A204.1 (cell line): ENCODE results near the gene MARCHF9.

Experiments
- FAIRE-seq: peaks from 2 replicates; lab custom pipeline; 2012; peaks lifted over from hg19 to GRCh38; lab: Jason Lieb, UNC

Gene MARCHF9

DNA sequence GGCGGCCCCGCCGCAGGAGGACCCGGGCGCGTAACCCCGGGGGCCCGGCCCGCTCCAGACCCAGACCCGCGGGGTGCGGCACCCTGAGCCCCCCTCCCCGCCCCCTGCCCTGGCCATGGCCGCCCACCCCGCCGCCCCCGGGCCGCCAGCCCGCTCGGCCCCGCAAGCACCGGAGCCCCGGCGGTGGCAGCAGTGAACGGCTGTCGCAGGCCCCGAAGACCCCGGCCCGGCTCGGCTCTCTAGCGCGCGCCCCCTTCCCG, 221 bp downstream of the MARCHF9 start:
- no peak for FAIRE-seq

DNA sequence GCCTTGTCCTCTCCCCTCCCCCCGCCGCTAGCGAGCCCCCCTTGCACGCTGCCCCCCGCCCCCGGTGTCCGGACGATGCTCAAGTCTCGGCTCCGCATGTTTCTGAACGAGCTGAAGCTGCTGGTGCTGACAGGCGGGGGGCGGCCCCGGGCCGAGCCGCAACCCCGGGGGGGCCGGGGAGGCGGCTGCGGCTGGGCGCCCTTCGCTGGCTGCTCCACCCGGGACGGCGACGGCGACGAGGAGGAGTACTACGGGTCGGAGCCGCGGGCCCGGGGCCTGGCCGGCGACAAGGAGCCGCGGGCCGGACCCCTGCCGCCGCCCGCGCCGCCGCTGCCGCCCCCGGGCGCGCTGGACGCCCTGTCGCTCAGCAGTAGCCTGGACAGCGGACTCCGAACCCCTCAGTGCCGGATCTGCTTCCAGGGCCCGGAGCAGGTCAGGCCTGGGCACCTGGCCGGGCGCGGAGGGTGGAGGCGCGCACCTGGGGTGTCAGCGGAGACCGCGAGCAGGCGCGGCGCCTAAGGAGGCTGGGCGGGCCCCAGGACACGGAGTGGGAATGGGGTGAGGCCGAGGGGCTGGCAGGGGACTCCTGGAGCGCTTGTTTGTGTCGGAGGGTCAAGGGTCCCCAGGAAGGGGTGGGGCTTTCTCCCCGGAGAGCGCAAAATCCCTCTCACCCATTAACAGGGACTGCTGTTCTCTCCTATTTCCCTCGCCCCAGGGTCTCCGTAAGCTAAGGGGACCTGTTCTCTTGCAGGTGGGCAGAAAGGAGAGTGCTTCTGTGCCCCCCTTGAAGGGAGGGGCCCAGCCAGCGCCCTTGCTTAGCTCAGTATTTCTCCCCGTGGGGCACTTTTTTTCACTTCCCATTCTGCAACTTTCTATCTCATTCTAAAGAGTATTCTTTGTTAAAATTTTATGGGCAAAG, 810 bp downstream of the MARCHF9 start:
- FAIRE-seq, result no peak

DNA sequence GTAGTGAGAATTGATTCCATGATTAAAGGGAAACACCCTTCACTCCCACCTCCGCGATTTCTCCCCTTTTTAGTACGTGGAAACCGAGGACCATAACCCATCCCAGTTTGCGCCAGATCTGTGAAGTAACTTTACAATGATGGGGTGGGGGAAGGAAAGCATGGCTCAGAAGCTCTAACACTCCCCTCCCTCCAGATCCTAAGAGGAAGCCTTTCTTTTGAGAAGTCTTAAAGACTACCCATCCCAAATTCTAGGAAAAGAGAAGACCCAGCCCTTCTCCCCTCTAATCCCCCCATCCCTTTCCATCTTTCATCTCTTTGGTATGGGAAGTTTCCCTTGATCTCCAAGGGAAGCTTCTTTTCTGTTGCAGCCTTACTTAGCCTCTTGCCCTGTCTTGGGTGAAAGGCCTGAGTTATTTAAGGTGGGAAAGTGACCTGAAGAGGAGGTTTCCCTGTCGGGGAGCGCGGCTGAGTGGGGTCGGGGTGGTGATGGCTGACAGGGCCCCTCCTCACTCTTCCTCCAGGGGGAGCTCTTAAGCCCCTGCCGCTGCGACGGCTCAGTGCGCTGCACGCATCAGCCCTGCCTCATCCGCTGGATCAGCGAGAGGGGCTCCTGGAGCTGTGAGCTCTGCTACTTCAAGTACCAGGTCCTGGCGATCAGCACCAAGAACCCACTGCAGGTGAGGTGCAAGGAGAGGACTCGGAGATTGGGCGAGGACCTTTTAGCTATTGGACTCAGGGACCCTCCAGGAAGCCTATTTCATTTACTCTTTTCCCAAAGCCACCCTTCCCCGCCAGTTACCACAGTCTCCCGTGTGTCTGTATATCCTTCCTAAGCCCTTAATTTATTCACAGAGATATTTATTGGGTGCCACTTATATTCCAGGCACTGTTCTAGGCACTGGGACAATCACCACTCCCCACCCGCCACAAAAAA, 1.8 kb downstream of the MARCHF9 start:
- no peak for FAIRE-seq

DNA sequence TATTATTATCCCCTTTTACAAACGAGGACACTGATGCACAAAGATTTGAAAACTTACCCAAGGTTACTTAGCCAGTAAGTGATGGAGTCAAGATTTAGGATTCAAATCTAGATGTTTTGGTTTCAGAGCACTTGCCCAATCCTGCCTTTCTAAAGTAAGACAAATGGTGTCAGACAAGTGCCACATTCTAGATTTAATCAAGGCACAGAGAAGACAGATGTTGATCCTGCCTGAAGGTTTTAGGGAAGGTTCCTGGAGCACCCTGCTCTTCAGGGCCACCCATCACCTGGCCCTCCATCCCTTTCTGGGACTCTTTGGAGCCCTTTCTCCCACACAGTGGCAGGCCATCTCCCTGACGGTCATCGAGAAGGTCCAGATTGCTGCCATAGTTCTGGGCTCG, 2.9 kb downstream of the MARCHF9 start:
- no peak for FAIRE-seq

DNA sequence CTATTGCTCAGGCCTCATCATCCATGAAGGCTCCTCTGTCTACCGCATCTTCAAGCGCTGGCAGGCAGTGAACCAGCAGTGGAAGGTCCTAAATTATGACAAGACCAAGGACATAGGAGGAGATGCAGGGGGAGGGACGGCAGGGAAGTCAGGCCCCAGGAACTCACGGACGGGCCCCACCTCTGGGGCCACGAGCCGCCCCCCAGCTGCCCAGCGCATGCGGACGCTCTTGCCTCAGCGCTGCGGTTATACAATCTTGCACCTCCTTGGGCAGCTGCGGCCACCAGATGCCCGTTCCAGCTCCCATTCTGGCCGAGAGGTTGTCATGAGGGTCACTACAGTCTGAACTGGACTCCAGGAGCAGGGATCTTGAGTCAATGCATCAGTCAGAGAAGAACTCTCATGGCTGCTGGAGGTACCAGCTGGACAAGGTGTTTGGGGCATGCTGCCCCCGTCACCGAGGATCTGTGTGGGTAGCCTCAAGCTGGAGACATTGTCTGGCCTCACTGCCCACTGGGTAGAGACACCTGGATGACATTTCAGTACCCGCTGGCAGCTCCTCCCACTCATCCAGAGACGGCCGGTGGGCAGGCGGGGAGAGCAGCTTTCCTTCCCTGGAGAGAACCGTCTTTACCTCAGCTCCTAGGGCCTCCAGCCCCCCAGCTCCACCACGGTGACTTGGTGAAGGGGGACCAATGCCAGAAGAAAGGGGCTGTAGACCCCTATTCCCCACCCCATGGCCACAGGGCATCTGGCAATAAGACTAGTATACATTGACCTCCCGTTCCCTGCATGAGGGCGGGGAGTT, 3.9 kb downstream of the MARCHF9 start:
- no peak for FAIRE-seq

DNA sequence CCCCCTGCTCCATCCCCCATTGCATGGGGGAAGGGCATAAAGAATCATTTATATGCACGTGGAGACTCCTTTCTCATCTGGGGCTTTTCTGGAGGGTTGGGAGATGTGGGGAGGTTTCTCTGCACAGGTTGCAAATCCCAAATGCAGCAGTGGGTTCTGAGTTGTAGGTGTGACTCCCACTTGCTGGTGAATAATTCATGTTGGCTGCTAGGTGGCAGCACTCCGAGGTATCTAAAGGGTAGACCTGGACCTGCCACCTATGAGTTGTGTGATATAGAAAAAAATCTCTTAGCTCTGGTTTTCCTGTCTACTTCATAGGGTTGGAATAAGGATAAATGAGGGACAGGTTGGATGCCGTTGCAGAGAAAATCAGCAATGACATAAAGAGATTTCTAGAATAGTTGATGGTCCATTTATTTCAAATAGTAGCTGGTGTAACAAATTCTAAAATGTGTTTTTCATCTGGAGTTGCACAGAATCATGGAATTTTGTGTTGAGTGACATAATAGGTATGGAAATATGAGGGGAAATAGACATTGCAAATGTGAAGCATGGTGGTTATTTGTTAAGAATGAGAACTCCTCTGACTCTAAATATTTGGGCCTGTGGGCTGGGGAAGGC, 4.6 kb downstream of the MARCHF9 start:
- FAIRE-seq, result no peak

DNA sequence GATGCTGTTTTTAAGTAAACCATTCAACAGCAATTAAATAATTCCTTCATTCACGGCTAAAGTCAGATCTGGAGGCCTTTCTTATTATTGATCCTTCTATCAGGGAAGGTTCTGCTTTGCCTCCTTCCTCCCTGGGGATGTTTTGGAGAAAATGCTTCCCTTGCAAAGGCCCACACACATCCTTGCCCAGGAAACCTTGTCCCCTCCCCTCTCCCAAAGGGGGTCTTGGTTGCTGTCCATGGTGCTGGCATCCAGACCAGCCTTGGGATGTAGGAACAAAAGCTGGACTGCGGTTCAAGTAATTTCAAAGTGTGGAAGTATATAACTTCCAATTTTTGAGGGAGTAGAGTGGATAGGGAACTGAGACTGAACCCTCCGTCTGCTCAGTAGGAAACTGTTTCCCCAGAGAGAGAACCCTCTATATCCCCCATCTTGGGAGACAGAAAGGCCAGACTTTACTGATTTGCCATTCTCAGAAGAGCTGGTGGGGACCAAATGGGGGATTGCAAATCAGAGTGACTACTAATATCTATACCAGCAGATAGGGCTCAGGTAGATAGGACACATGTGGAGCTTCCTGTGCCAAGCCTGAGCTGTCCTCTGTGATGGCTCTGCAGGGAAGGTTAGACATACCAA, 5.6 kb downstream of the MARCHF9 start:
- no peak for FAIRE-seq

DNA sequence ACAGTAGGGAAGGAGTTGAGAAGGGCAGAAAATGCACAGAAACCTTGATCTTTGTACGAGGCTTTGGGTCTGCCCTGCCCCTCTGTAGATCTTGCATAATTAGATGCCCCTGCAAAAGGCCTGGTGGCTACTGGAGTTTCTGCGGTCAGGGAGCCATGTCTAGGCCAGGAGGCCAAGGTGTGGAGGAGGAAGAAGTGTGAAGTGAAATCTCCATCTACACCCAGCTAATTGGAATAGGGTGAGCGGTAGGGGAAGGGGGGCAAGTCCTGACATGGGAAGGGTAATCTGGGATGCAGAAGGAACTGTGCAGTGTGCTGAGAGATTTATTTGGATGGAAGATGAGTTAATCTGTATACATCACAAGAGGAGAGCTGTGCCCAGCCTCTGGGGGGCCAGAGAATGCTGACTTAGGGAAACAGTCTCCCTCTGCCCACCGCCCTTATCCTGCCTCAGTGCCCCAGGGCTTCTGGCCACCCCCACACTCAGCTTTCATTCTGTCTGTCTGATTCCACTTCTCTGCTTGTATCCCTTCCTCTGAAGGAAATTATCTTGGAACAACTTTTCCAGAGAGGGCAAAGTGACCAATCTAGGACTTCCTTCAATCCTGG, 6.6 kb downstream of the MARCHF9 start:
- FAIRE-seq, result no peak

DNA sequence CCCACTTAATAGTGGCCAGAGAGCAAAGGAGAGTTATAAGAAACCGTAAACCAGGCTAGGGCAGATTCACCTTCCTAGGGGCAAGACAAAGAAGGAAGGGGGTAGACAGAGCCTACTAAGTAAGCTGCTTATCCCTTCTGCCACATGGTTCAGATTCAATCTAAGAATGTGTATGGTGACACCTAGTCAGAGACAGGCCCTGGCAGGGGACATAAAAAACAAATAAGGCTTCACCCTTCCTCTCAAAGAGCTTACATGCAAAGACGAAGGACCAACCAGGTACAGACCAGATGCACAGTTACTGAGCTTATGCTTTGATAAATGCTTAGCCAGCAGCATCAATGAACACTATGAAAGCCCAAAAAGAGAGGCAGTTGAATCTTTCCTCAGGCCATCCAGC, 7.6 kb downstream of the MARCHF9 start:
- no peak for FAIRE-seq

DNA sequence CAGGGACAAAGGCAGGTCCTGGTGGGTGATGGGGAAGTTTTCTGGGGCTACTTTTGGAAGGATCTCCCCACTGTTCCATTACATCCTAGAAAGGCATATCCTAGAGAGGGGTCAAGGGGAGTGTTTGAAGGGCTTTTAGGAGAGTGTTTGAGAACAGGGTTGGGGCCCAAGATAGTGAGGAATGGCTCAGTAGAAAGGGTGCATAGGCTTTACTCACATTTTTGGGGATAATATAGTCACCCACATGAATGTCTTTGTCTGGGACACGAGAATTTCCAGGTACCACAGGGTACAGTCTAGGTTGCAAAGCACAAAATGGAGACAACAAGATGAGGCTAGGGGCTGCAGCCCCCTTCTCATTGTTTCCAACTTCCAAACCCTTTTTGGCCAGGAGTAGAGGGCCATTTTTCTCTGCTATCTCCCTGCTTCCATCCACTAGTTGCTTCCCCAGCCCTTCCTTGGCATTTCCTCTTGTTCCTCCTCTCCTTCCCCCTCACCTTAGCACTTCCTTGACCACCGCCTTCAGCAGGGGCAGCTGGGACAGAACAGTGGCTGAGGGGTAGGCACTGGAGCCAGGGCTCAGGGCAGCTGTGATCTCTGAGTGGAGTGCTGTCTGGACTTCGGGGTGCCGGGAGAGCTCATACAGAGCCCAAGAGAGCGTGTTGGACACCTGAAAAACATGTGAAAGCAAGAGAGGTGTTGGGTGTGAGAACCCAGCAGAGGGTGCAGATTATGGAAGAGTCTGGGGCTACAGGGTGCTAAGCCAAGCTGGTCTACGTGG, 9.2 kb downstream of the MARCHF9 start:
- no peak for FAIRE-seq

DNA sequence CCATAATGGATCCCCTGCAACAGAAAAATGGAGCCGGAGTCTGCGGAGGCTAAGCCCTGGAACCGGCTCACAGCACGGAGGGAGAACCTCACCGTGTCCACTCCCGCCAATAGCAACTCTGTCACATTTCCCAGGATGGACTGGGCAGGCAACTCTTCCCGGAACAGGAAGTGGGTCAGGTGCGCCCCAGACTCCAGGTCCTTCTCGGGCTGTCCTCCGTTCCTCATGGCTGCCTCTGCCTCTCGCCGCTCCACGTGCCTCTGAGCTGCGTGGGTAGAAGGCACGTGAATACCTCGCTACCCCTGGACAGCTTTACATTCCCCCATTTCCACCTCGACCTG, 9.7 kb downstream of the MARCHF9 start:
- no peak for FAIRE-seq

DNA sequence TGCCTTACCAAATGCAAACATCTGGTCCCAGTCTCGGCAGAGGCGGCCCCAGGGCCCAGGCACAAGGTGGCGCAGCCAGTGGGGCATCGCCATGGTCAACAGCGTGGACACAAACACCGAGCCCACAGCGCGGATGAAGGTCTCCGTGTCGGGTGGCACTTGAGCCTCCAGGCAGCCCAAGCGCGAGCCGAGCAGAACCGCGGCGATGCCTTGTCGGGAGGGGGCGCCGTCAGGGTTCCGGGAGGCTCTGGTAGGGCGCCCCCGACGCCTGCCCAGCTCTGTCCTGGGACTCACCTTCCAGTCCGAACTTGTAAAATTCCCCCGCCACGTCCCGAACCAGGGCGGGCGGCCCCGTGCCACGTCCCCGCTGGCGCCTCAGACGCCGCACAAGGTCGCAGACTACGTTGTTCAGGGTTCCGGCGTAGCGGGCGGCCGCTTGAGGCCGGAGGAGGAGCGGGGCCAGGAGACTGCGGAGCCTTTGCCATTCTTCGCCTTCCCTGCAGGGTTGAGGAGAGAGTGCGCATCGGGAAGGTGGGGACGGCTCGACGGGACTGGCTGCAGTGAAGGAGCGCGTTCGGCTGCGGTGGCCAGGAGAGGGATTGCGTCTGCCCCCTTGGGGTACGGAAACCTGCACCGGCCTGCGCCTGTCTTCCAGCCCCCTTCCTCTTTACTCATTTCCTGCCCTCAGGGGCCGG, 10.2 kb downstream of the MARCHF9 start:
- no peak for FAIRE-seq

DNA sequence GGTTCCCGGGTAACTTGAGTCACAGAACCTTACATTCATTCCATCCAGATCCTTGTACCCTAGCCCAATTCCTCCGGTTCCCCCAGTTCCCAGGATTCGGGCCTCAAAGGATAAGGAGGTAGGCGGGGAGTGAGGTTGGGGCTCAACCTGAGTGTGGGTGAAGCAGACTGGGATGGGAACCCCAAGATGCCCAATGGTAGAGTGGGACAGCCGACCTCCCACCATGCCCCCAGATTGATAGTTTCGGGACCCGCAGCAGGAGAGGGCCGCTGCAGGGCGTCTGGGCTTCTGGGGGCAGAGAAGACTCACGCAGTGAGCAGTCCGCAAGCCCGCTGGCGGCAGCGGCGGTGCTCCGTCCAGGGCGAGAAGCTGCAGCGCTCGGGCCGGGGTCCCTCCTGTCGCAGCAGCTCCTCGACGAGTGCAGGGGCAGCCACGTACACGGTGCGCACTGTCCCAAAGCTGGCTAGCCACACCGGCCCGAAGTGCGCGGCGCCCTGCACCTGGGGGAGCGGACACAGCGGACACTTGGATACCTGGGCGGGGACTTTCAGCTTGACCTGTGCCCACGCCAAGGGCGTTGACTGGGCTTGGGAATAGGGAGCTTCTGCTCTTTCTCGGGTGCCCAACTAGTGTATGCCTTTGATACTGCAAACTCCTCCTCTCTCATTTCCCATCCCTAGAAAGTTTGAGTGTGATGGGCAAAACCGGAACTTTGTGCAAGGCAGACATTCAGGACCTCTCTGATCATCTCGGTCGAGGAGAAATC, 11.0 kb downstream of the MARCHF9 start:
- FAIRE-seq, result no peak

DNA sequence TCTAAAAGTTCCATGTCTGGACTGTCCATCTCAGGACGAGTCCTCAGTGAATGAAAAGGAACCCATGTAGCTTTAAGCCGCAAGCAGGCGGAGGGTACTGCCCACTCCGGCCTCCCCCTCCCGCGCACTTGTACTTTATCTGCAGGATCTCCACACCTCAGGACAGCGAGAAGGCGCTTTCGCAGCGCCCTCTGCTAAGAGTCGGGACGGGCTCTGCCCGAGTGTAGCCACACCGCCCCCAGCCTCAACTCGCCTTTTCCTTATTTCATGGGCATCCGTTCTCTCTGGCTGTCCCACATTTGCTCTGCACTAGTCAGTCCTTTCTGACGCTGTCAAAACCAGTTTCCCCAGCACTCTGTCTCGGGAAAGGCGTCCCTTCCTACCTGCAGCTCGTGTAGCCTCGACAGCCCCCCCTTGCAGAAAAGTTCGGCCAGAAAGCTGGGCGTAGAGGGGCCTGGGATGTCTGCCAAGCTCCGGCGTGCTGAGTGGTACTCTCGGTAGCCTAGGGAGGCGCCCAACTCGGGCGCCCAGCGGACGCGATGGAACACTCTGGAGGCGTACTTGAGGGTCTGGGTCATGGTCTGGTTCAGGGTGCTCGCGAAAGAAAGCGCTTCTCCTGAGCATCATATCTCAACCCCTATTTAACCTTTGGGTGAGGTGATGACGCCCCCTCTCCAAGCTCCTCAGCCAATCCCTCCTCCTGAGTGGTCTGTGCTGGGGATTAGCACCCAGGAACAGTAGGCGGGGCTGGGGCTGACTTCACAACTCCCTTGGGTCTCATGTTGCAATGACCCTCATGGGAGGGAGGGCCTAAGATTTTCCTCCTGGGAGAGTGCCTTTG, 11.8 kb downstream of the MARCHF9 start, which contains the start of gene CYP27B1:
TSS of gene CYP27B1 (minus strand) at position 615 of the 841 bp plus-strand sequence. CDS start at position 578, 37 bp downstream.
- FAIRE-seq, result no peak

DNA sequence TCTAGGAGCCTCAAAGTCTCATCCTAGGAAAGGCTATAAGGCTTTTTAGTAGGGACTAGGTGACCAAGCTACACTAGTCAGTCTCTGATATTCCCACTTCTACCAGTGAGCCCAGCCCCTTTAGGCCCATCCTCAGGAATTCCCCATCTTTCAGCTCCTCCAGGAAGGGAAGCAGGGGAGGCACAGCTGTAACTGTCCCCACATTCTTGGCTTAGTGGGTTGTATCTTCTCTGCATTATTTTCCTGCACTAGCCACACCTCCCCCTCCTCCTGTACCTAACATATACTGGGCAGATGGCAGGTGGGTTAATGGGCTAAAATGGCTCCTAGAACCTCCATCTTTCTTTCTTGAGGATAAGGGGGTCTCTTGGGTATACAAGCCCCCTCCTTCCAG, 12.4 kb downstream of the MARCHF9 start:
- FAIRE-seq, result no peak

DNA sequence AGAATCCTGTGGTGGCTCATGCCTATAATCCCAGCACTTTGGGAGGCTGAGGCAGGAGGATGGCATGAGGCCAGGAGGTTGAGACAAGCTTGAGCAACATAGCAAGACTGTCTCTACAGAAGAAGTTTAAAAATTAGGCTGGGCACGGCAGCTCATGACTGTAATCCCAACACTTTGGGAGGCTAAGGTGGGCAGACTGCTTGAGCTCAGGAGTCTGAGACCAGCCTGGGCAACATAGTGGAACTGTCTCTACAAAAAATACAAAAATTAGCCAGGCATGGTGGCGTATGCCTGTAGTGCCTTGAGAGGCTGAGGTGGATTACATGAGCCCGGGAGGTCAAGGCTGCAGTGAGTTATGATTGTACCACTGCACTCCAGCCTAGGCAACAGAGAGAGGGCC, 13.0 kb downstream of the MARCHF9 start:
- FAIRE-seq, result no peak

DNA sequence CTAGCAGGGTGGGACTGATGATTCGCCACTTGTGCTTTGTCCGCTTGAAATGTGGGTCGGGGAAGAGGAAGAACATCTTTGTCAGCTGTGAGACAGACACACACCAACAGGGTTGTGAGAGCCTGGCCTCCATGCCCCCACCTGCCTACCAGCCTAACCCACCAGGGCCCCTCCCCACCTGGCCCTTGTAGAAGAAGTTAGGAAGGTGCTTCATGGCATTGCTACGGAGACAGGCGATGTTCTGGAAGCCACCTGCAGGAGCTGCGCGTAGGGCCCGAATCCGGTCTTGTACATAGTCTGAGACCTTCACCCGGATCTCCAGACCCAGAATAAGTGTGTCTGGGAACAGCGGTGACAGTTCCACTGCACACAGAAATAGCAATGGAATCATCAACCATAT, 14.7 kb downstream of the MARCHF9 start:
- FAIRE-seq, result no peak

DNA sequence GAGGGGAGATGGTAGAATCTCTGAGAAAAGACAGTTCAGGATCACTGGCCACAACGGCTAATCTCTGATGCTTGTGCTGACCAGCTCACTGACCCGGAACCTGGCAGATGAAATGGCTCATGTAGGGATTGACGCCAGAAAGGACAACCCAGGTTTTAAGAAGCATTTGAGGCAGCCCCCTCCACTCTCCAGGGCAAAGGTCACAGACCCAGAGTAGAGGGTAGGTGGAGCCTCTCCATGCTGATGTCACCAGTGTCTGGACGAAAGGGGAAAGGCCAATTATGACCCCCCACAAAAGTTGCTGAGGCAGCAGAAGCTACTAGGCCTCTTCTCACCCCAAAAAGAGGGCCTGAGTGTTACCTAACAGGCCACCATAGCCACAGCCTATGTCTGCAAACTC, 15.8 kb downstream of the MARCHF9 start:
- FAIRE-seq, result no peak
